IMR-90 (cell line): ENCODE measurements around the gene SPTBN5. TPM values are rescaled to one million over a fixed set of nuclear protein-coding genes. Genes with fewer than 3 reads are reported as not detected.

Source experiments
- ATAC-seq: fragments of 200-7000 bp; cut with Tn5 transposase; 2 replicates; pipeline ENCODE4 v1.9.1; 2020; ENCODE audit warnings: low read depth, mild to moderate bottlenecking, moderate library complexity
- BruUV-seq: library from RNA; stranded (reverse); fragments of 400-500 nt; replicated peaks from 2 replicates; lab custom pipeline; 2021; lab: Mats Ljungman, UMichigan
- CTCF ChIA-PET: fragments of 300-600 bp; formaldehyde crosslinking; extraction: SDS; loops from one replicate; lab custom pipeline; 2021; ENCODE audit warnings: antibody characterized with exemption; lab: Yijun Ruan, JAX
- POLR2A ChIA-PET: fragments of 300-600 bp; sonication (Branson Sonifier 250); formaldehyde crosslinking; loops from one replicate; lab custom pipeline; 2022; ENCODE audit warnings: antibody characterized with exemption; ENCODE audit not compliant: unreplicated experiment; lab: Charles Lee
- DNase-seq: peaks from one replicate; pipeline ENCODE4 v3.0.0; 2013
- H2AFZ ChIP-seq: replicated peaks from 2 replicates; pipeline ENCODE3; 2013; ENCODE audit warnings: low read length, mild to moderate bottlenecking; ENCODE audit not compliant: poor library complexity
- H2AK5ac ChIP-seq: 2 replicates; pipeline ENCODE4 v1.6.1; 2013; ENCODE audit warnings: low read depth, low read length, inconsistent platforms
- H2AK9ac ChIP-seq: replicated peaks from 2 replicates; pipeline ENCODE3; 2013; ENCODE audit warnings: mild to moderate bottlenecking, low read depth, low read length, moderate library complexity; ENCODE audit not compliant: poor library complexity
- H2BK120ac ChIP-seq: 2 replicates; pipeline ENCODE4 v1.6.1; 2013; ENCODE audit warnings: low read depth, low read length, inconsistent platforms
- H2BK15ac ChIP-seq: 3 replicates; pipeline ENCODE4 v1.6.1; 2013; ENCODE audit warnings: low read depth, low read length, inconsistent platforms
- H2BK20ac ChIP-seq: 2 replicates; pipeline ENCODE4 v1.6.1; 2013; ENCODE audit warnings: low read depth, mild to moderate bottlenecking, inconsistent platforms, low read length, moderate library complexity
- H2BK5ac ChIP-seq: 2 replicates; pipeline ENCODE4 v1.6.1; 2013; ENCODE audit warnings: mild to moderate bottlenecking, low read depth, low read length, inconsistent platforms; ENCODE audit not compliant: poor library complexity, severe bottlenecking
- H3K14ac ChIP-seq: replicated peaks from 2 replicates; pipeline ENCODE4 v1.6.1; 2013; ENCODE audit warnings: low read depth, low read length, inconsistent platforms
- H3K18ac ChIP-seq: 2 replicates; pipeline ENCODE4 v1.6.1; 2013; ENCODE audit warnings: low read depth, low read length, control low read depth
- H3K23ac ChIP-seq: 2 replicates; pipeline ENCODE4 v1.6.1; 2013; ENCODE audit warnings: low read depth, low read length, inconsistent platforms
- H3K27ac ChIP-seq: 2 replicates; pipeline ENCODE4 v1.5.1; 2013; ENCODE audit warnings: mild to moderate bottlenecking, control low read depth, low read length; ENCODE audit not compliant: insufficient read depth
- H3K27me3 ChIP-seq: 2 replicates; pipeline ENCODE4 v1.6.1; 2013; ENCODE audit warnings: low read length; ENCODE audit not compliant: control insufficient read depth, insufficient read depth
- H3K36me3 ChIP-seq: 2 replicates; pipeline ENCODE4 v1.6.1; 2013; ENCODE audit warnings: low read length, mixed read lengths; ENCODE audit not compliant: control insufficient read depth, insufficient read depth
- H3K4ac ChIP-seq: 2 replicates; pipeline ENCODE4 v1.6.1; 2013; ENCODE audit warnings: low read depth, low read length, inconsistent platforms
- H3K4me1 ChIP-seq: 2 replicates; pipeline ENCODE4 v1.6.1; 2013; ENCODE audit warnings: low read length, mixed read lengths; ENCODE audit not compliant: control insufficient read depth, insufficient read depth
- H3K4me2 ChIP-seq: 2 replicates; pipeline ENCODE4 v1.6.1; 2013; ENCODE audit warnings: low read depth, mild to moderate bottlenecking, control low read depth, low read length, moderate library complexity
- H3K4me3 ChIP-seq: 2 replicates; pipeline ENCODE4 v1.5.1; 2013; ENCODE audit warnings: low read depth, mild to moderate bottlenecking, control low read depth, low read length, moderate library complexity; ENCODE audit not compliant: insufficient read depth
- H3K56ac ChIP-seq: 2 replicates; pipeline ENCODE4 v1.6.1; 2013; ENCODE audit warnings: low read length, inconsistent platforms; ENCODE audit not compliant: insufficient read depth; ENCODE audit errors: extremely low read depth
- H3K79me1 ChIP-seq, 2 experiments: 2 replicates each; pipeline ENCODE4 v1.6.1; 2013; ENCODE audit warnings: low read length in 2 of 2, inconsistent platforms in 1 of 2, low read depth in 1 of 2
- H3K9ac ChIP-seq: 2 replicates; pipeline ENCODE4 v1.6.1; 2013; ENCODE audit warnings: low read depth, low read length, control low read depth
- H3K9me1 ChIP-seq: 2 replicates; pipeline ENCODE4 v1.6.1; 2013; ENCODE audit warnings: low read length, inconsistent platforms; ENCODE audit not compliant: insufficient read depth
- H3K9me3 ChIP-seq: 2 replicates; pipeline ENCODE4 v1.6.1; 2013; ENCODE audit warnings: low read length; ENCODE audit not compliant: control insufficient read depth, insufficient read depth
- H4K20me1 ChIP-seq: 2 replicates; pipeline ENCODE4 v1.6.1; 2013; ENCODE audit warnings: low read length, inconsistent platforms; ENCODE audit not compliant: insufficient read depth
- H4K5ac ChIP-seq: 2 replicates; pipeline ENCODE4 v1.6.1; 2013; ENCODE audit warnings: mild to moderate bottlenecking, low read depth, low read length, control low read depth
- H4K8ac ChIP-seq, 2 experiments: 2 replicates each; pipeline ENCODE4 v1.6.1; 2013; ENCODE audit warnings: low read depth in 2 of 2, low read length in 2 of 2, control low read depth in 1 of 2, inconsistent platforms in 1 of 2
- H4K91ac ChIP-seq: 2 replicates; pipeline ENCODE4 v1.6.1; 2013; ENCODE audit warnings: low read depth, low read length, inconsistent platforms; ENCODE audit not compliant: insufficient read depth
- BHLHE40 ChIP-seq: fragments of 150-350 bp; IDR thresholded peaks from 2 replicates; pipeline ENCODE4 v1.6.1; 2016; ENCODE audit warnings: mild to moderate bottlenecking, low read depth, low read length
- CHD1 ChIP-seq: IDR thresholded peaks from 2 replicates; pipeline ENCODE4 v1.6.1; 2012; ENCODE audit warnings: low read depth, low read length, improper control_type of control experiment
- MAFK ChIP-seq: IDR thresholded peaks from 2 replicates; pipeline ENCODE4 v1.6.1; 2012; ENCODE audit warnings: low read depth, low read length, improper control_type of control experiment
- MAZ ChIP-seq: IDR thresholded peaks from 2 replicates; pipeline ENCODE4 v1.6.1; 2012; ENCODE audit warnings: low read depth, mild to moderate bottlenecking, low read length, improper control_type of control experiment, moderate library complexity, borderline replicate concordance
- MXI1 ChIP-seq: IDR thresholded peaks from 2 replicates; pipeline ENCODE4 v1.6.1; 2012; ENCODE audit warnings: low read depth, mild to moderate bottlenecking, low read length, moderate library complexity, borderline replicate concordance
- NFE2L2 ChIP-seq: fragments of 150-350 bp; IDR thresholded peaks from 2 replicates; pipeline ENCODE4 v1.6.1; 2016; ENCODE audit warnings: low read depth, mild to moderate bottlenecking, low read length
- POLR2A ChIP-seq: IDR thresholded peaks from 2 replicates; pipeline ENCODE4 v1.6.1; 2012; ENCODE audit warnings: mild to moderate bottlenecking, low read depth, low read length
- RCOR1 ChIP-seq: IDR thresholded peaks from 2 replicates; pipeline ENCODE4 v1.6.1; 2012; ENCODE audit warnings: mild to moderate bottlenecking, low read length, improper control_type of control experiment; ENCODE audit not compliant: insufficient replicate concordance
- SMC3 ChIP-seq: fragments of 150-350 bp; IDR thresholded peaks from 2 replicates; pipeline ENCODE4 v1.6.1; 2016; ENCODE audit warnings: low read depth, mild to moderate bottlenecking, antibody characterized with exemption, low read length, moderate library complexity
- WGBS, 2 experiments: methylation state at CpG; one replicate each; pipeline versions ENCODE4 v1.1.5 to v1.1.7; 2013; ENCODE audit warnings: missing lambda C conversion rate in 2 of 2; ENCODE audit not compliant: insufficient read length in 1 of 2; ENCODE audit errors: extremely low coverage in 2 of 2; 5-methylcytosine and 5-hydroxymethylcytosine counted together
- dilution Hi-C: fragments of 300-500 bp; cut with HindIII; formaldehyde crosslinking; loops from one replicate; pipeline ENCODE4 v1.14.3; 2018; ENCODE audit warnings: low sequenced_read_pairs; ENCODE audit not compliant: unreplicated experiment
- in situ Hi-C: fragments of 300-500 bp; cut with MboI; formaldehyde crosslinking; loops from 3 replicates; pipeline ENCODE4 v1.14.3; 2019; ENCODE audit warnings: low sequenced_read_pairs, inconsistent platforms, mixed read lengths
- intact Hi-C: fragments of 100-400 bp; cut with micrococcal nuclease; formaldehyde crosslinking; loops from 2 replicates; pipeline ENCODE4 v1.10.0; 2022
- polyA plus RNA-seq, 3 experiments: library from polyadenylated mRNA; depleted of rRNA; stranded (reverse); fragments of >200 nt; gene quantifications; 2 replicates each; pipeline ENCODE4 v1.2.3, GENCODE V29; 2012; ENCODE audit warnings: low replicate concordance in 1 of 3
- total RNA-seq: library from RNA; depleted of rRNA; stranded (reverse); fragments of >200 nt; gene quantifications from 2 replicates; pipeline ENCODE4 v1.2.3, GENCODE V29; 2012
- TF ChIP-seq, protein P1 (sequence below): fragments of 150-350 bp; IDR thresholded peaks from 2 replicates; pipeline ENCODE4 v1.6.1; 2017; ENCODE audit warnings: mild to moderate bottlenecking, antibody characterized with exemption, low read length, low read depth
- TF ChIP-seq, protein P2 (sequence below): fragments of 150-350 bp; IDR thresholded peaks from 2 replicates; pipeline ENCODE4 v1.6.1; 2016; ENCODE audit warnings: low read depth, mild to moderate bottlenecking, low read length, moderate library complexity, borderline replicate concordance

SPTBN5 gene
- total and polyA plus RNA-seq, 2 of the 4 experiments (the other 2 are of a cell fraction): under 0.01 to 0.38 TPM

DNA sequence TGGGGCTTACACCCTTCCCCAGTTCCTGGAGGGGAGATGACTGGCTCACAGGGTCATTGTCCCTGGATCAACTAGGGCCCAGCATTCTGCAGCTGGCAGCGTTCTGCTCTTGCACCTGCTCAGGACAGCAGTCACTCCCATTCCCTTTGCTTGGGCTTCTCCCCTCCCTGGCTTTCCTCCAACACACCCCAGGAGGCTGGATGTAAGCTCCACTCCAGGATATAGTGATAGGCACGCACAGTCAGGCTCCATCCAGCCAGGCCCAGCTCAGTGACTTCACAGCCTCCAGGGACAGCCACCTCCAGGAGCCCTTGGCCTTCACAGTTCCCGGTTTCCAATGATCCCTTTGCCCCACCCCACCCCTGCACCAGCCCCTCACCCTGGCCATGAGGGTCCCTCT is 1.9 kb downstream of the SPTBN5 start:
- H4K91ac ChIP-seq: no peak overlapping the region
- no peak overlapping the region for H4K8ac ChIP-seq
- H3K56ac ChIP-seq: no peak overlapping the region
- intact Hi-C loops: no loop called here
- H3K4me1 ChIP-seq: peaks cover 6% of the 10 kb centered on the region; the same call in 1 of the 2 replicates
- 50% methylated on average over 2 of the region's 3 CpGs; no CpG with 5 or more reads in 1 of the 2 experiments for WGBS, 2 experiments
- BruUV-seq: no TSS peak
- peaks cover 8% of the 10 kb centered on the region; the same call in 1 of the 2 replicates for H3K9me1 ChIP-seq
- CTCF ChIA-PET: no interaction called here
- no peak overlapping the region for H3K4ac ChIP-seq
- dilution Hi-C loops: no loop called here
- no peak overlapping the region for H2BK15ac ChIP-seq
- no peaks in the 10 kb centered on the region for H4K20me1 ChIP-seq
- no peak overlapping the region for H3K27ac ChIP-seq
- H3K36me3 ChIP-seq: no peaks in the 10 kb centered on the region
- no peak overlapping the region for H4K5ac ChIP-seq
- H2AFZ ChIP-seq: no peak overlapping the region
- H3K27me3 ChIP-seq: peaks cover 4% of the 10 kb centered on the region; the same call in 1 of the 2 replicates
- in situ Hi-C loops: no loop called here
- no peak overlapping the region for H3K18ac ChIP-seq
- no peak overlapping the region for H3K14ac ChIP-seq
- no peak for DNase-seq
- no peak for ATAC-seq
- H3K23ac ChIP-seq: no peak overlapping the region
- no peak overlapping the region for H2BK120ac ChIP-seq
- TF ChIP-seq NFE2L2 (no peak), MAFK (no peak), MAZ (no peak), RCOR1 (no peak), MXI1 (no peak), SMC3 (no peak), BHLHE40 (no peak), CHD1 (no peak), POLR2A (no peak)
- TF ChIP-seq, protein P1, sequence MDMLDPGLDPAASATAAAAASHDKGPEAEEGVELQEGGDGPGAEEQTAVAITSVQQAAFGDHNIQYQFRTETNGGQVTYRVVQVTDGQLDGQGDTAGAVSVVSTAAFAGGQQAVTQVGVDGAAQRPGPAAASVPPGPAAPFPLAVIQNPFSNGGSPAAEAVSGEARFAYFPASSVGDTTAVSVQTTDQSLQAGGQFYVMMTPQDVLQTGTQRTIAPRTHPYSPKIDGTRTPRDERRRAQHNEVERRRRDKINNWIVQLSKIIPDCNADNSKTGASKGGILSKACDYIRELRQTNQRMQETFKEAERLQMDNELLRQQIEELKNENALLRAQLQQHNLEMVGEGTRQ: no peak
- TF ChIP-seq, protein P2, sequence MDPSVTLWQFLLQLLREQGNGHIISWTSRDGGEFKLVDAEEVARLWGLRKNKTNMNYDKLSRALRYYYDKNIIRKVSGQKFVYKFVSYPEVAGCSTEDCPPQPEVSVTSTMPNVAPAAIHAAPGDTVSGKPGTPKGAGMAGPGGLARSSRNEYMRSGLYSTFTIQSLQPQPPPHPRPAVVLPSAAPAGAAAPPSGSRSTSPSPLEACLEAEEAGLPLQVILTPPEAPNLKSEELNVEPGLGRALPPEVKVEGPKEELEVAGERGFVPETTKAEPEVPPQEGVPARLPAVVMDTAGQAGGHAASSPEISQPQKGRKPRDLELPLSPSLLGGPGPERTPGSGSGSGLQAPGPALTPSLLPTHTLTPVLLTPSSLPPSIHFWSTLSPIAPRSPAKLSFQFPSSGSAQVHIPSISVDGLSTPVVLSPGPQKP: no peak
- H3K4me3 ChIP-seq: no peak overlapping the region
- H3K79me1 ChIP-seq: no peaks in the 10 kb centered on the region
- H3K9me3 ChIP-seq: no peaks in the 10 kb centered on the region
- H3K9ac ChIP-seq: no peak overlapping the region
- no peak overlapping the region for H3K4me2 ChIP-seq
- POLR2A ChIA-PET: no interaction called here
- no peak overlapping the region for H2AK9ac ChIP-seq
- H2BK5ac ChIP-seq: no peak overlapping the region
- no peak overlapping the region for H2BK20ac ChIP-seq
- no peak overlapping the region for H2AK5ac ChIP-seq
